Esophagus muscularis mucosa (tissue), 3 donors: ENCODE measurements around the gene KASH5.

Source experiments
- CTCF ChIP-seq, 3 experiments: fragments of 200-600 bp in 2 of 3; fragments of 450-650 bp in 1 of 3; sonication (generic) in 2 of 3; IDR thresholded peaks; one replicate each; pipeline ENCODE4 v1.5.1; 2017 to 2019; ENCODE audit warnings: antibody characterized with exemption in 3 of 3, mild to moderate bottlenecking in 2 of 3, moderate library complexity in 1 of 3
- POLR2A ChIP-seq: fragments of 450-650 bp; IDR thresholded peaks from one replicate; pipeline ENCODE4 v1.6.1; 2017; ENCODE audit warnings: antibody characterized with exemption, moderate library complexity, mild to moderate bottlenecking, low read depth

DNA sequence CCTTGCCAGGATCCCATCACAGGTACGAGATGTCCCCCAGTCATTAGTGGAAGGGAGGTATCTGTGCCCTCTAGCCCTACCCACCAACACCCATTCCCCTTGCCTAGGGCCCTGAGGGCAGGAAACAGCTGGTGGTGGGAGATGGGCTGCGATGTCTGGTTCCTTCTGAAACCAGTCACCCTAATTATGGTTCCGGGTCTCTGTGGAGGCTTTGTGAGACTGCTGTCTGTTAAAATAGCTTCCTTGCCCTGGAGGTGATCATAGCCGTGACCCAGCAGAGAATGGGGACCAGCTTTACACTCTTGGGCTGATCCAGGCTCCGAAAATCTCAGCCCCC, 70.5 kb downstream of the KASH5 start:
- TF ChIP-seq POLR2A (no peak), CTCF (IDR thresholded peaks at IDR 0.05) (no peak)
